Mesendoderm (in vitro differentiated cells): ENCODE results near the gene MUC2.

ENCODE experiments used
- DNase-seq: peaks from one replicate; pipeline ENCODE4 v3.0.0; 2013
- H2AK5ac ChIP-seq: 2 replicates; pipeline ENCODE4 v1.6.1; 2013; ENCODE audit warnings: low read length, inconsistent platforms
- H2BK120ac ChIP-seq: 2 replicates; pipeline ENCODE4 v1.6.1; 2013; ENCODE audit warnings: low read depth, mild to moderate bottlenecking, low read length, moderate library complexity, mixed read lengths
- H2BK15ac ChIP-seq: replicated peaks from 2 replicates; pipeline ENCODE4 v1.6.1; 2013; ENCODE audit warnings: low read depth, mild to moderate bottlenecking, moderate library complexity
- H2BK5ac ChIP-seq: 2 replicates; pipeline ENCODE4 v1.6.1; 2013; ENCODE audit warnings: low read length, inconsistent platforms
- H3K18ac ChIP-seq: 2 replicates; pipeline ENCODE4 v1.6.1; 2013; ENCODE audit warnings: mild to moderate bottlenecking, low read length, mixed read lengths
- H3K23ac ChIP-seq: one replicate; pipeline ENCODE4 v1.6.1; 2013; ENCODE audit warnings: low read length
- H3K27ac ChIP-seq: 2 replicates; pipeline ENCODE4 v1.5.1; 2013; ENCODE audit warnings: low read depth, mild to moderate bottlenecking, inconsistent platforms, low read length, moderate library complexity
- H3K27me3 ChIP-seq: 2 replicates; pipeline ENCODE4 v1.6.1; 2013; ENCODE audit warnings: low read length, control low read depth, mild to moderate bottlenecking, inconsistent platforms; ENCODE audit not compliant: insufficient read depth, poor library complexity
- H3K36me3 ChIP-seq: 2 replicates; pipeline ENCODE4 v1.6.1; 2013; ENCODE audit warnings: low read length, inconsistent platforms; ENCODE audit not compliant: control insufficient read depth, insufficient read depth
- H3K4ac ChIP-seq: one replicate; pipeline ENCODE4 v1.6.1; 2013; ENCODE audit warnings: low read depth, mild to moderate bottlenecking, low read length, moderate library complexity
- H3K4me1 ChIP-seq: 2 replicates; pipeline ENCODE4 v1.6.1; 2013; ENCODE audit warnings: low read depth, low read length, inconsistent platforms; ENCODE audit not compliant: control insufficient read depth
- H3K4me2 ChIP-seq: 2 replicates; pipeline ENCODE4 v1.6.1; 2013; ENCODE audit warnings: low read length
- H3K4me3 ChIP-seq: 2 replicates; pipeline ENCODE4 v1.5.1; 2013; ENCODE audit warnings: mild to moderate bottlenecking, low read length
- H3K56ac ChIP-seq: one replicate; pipeline ENCODE4 v1.6.1; 2013; ENCODE audit warnings: low read length
- H3K79me1 ChIP-seq: 2 replicates; pipeline ENCODE4 v1.6.1; 2013; ENCODE audit warnings: low read length, inconsistent platforms
- H3K79me2 ChIP-seq: 2 replicates; pipeline ENCODE4 v1.6.1; 2013; ENCODE audit warnings: mild to moderate bottlenecking, low read length; ENCODE audit not compliant: control insufficient read depth, insufficient read depth
- H3K9ac ChIP-seq: 2 replicates; pipeline ENCODE4 v1.6.1; 2013; ENCODE audit warnings: low read length, inconsistent platforms
- H4K5ac ChIP-seq: one replicate; pipeline ENCODE4 v1.6.1; 2013; ENCODE audit warnings: low read length
- H4K8ac ChIP-seq: one replicate; pipeline ENCODE4 v1.6.1; 2013; ENCODE audit warnings: low read depth, mild to moderate bottlenecking, control low read depth, low read length, moderate library complexity
- WGBS: extraction: QIAGEN DNeasy Blood & Tissue Kit; methylation state at CpG from one replicate; pipeline ENCODE4 v1.1.7; 2013; ENCODE audit warnings: low lambda C conversion rate, missing lambda C conversion rate; ENCODE audit not compliant: insufficient coverage; ENCODE audit errors: extremely low coverage; 5-methylcytosine and 5-hydroxymethylcytosine counted together

The MUC2 gene

DNA sequence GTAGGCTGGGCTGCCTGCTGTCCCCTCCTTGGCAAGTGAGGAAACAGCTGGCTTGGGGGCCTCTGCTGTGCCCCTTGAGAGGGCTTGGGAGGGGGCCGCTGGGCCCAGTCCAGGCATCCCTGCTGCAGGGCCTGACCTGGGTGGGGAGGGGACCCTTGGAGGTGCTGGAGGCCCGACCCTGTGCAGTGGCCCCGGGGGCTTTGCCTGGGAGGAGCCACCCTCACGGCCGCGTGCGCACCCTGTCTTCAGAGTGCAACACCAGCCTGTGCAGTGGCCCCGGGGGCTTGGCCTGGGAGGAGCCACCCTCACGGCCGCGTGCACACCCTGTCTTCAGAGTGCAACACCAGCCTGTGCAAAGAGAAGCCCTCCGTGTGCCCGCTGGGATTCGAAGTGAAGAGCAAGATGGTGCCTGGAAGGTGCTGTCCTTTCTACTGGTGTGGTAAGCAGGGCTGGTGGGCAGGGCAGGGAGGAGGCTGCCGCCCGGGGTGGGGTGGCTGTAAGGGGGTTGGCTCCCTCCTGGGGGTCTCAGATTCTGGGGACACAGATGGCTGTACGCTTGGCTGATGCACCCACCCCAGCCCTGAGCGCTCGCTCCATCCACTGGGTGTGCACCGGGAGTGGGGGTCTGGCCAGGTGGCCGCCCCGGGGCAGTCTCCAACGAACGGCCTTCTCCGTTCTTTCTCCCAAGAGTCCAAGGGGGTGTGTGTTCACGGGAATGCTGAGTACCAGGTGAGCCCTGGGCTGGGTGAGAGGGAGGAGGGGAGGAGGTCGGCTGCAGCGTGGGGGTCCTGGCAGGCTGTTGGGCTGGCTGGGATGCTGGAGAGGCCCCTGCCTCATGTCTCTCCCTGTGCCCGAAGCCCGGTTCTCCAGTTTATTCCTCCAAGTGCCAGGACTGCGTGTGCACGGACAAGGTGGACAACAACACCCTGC lies 32.9 kb downstream of the MUC2 start:
- Histone ChIP-seq H3K79me1 (no peaks in the 10 kb centered on the region), H3K56ac (no peak overlapping the region), H3K18ac (no peak overlapping the region), H3K27ac (no peak overlapping the region), H2BK120ac (no peak overlapping the region), H2BK5ac (no peak overlapping the region), H3K4ac (no peak overlapping the region), H4K8ac (no peak overlapping the region), H3K79me2 (no peaks in the 10 kb centered on the region), H4K5ac (no peak overlapping the region), H3K9ac (no peak overlapping the region), H2BK15ac (no peak overlapping the region), H2AK5ac (no peak overlapping the region), H3K36me3 (no peaks in the 10 kb centered on the region), H3K23ac (no peak overlapping the region), H3K4me2 (no peak overlapping the region), H3K4me1 (no peaks in the 10 kb centered on the region), H3K27me3 (no peaks in the 10 kb centered on the region), H3K4me3 (no peak overlapping the region)
- no peak for DNase-seq
- WGBS = no CpG with 5 or more reads among the region's 32 CpGs

DNA sequence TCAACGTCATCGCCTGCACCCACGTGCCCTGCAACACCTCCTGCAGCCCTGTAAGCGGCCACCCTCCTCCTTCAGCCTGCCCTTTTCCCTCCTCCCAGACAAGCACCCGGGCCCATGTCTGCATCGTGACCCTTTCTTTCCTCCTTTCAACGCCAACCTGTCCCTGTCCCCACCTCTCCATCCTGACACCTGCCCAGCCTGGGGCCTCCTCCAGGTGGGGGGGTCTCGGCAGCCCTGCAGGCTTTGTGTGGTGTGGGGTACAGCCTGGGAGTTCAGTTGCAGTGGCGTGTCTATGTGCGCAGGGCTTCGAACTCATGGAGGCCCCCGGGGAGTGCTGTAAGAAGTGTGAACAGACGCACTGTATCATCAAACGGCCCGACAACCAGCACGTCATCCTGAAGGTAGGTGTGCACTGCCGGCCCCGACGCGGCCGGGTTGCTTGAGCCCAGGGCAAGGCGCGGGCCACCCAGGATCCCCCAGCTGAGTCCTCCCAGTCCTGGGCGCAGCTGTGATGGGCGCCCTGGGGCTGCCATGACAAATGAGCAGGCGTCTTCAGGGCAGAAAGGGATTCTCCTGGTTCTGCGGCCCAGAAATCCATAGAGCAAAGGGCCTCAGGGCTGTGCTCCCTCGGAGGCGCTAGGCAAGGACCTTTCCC lies 33.7 kb downstream of the MUC2 start:
- no peak overlapping the region for H3K4me3 ChIP-seq
- no peak overlapping the region for H4K8ac ChIP-seq
- H3K9ac ChIP-seq = no peak overlapping the region
- no peak overlapping the region for H3K18ac ChIP-seq
- H3K79me1 ChIP-seq = no peaks in the 10 kb centered on the region
- no peak overlapping the region for H4K5ac ChIP-seq
- no peak overlapping the region for H2BK15ac ChIP-seq
- no peak overlapping the region for H3K4ac ChIP-seq
- H3K56ac ChIP-seq = no peak overlapping the region
- no peak for DNase-seq
- no peak overlapping the region for H2AK5ac ChIP-seq
- no peaks in the 10 kb centered on the region for H3K79me2 ChIP-seq
- no peak overlapping the region for H3K4me2 ChIP-seq
- no peaks in the 10 kb centered on the region for H3K4me1 ChIP-seq
- H3K27me3 ChIP-seq = no peaks in the 10 kb centered on the region
- no CpG with 5 or more reads among the region's 29 CpGs for WGBS
- no peak overlapping the region for H2BK5ac ChIP-seq
- H3K27ac ChIP-seq = no peak overlapping the region
- H3K36me3 ChIP-seq = no peaks in the 10 kb centered on the region
- H2BK120ac ChIP-seq = no peak overlapping the region
- no peak overlapping the region for H3K23ac ChIP-seq

DNA sequence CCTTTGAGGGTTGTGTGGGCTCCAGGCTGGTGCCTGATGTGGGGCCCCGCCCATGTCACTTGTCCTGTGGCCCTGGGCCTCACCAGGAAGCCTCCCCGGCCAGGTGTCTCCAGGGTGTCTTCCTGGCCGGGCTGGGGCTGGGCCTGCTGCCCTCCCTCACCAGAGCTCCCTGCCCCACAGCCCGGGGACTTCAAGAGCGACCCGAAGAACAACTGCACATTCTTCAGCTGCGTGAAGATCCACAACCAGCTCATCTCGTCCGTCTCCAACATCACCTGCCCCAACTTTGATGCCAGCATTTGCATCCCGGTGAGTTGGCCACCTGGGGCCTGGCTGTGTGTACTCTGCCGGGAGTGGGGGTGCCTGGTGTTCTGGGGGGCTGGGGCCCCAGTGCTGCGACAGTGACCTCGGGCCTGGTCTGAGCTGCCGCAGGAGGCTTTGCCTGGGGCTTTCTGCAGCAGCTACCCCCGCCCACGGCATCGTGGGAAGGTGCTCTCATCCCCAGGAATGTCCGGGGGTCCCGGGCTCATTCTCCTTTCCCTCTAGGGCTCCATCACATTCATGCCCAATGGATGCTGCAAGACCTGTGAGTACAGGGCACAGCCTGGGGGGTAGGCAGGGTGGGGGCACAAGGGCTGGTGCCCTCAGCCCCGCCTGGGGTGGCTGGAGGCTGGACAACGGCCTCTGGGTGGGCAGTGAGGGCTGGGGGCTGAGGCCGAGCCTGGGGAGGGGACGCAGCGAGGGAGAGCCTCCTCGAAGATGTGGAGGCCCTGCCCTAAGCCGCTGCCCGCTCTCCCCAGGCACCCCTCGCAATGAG lies 34.6 kb downstream of the MUC2 start:
- WGBS = no CpG with 5 or more reads among the region's 28 CpGs
- H3K27ac ChIP-seq = no peak overlapping the region
- H3K36me3 ChIP-seq = no peaks in the 10 kb centered on the region
- H3K4me3 ChIP-seq = no peak overlapping the region
- H4K5ac ChIP-seq = no peak overlapping the region
- no peak overlapping the region for H3K18ac ChIP-seq
- no peak for DNase-seq
- H3K79me2 ChIP-seq = no peaks in the 10 kb centered on the region
- no peak overlapping the region for H3K23ac ChIP-seq
- no peak overlapping the region for H2BK15ac ChIP-seq
- no peak overlapping the region for H3K4ac ChIP-seq
- no peaks in the 10 kb centered on the region for H3K27me3 ChIP-seq
- no peak overlapping the region for H2BK5ac ChIP-seq
- no peak overlapping the region for H4K8ac ChIP-seq
- H3K79me1 ChIP-seq = no peaks in the 10 kb centered on the region
- H3K4me2 ChIP-seq = no peak overlapping the region
- no peak overlapping the region for H2BK120ac ChIP-seq
- H3K56ac ChIP-seq = no peak overlapping the region
- no peaks in the 10 kb centered on the region for H3K4me1 ChIP-seq
- no peak overlapping the region for H2AK5ac ChIP-seq
- no peak overlapping the region for H3K9ac ChIP-seq

DNA sequence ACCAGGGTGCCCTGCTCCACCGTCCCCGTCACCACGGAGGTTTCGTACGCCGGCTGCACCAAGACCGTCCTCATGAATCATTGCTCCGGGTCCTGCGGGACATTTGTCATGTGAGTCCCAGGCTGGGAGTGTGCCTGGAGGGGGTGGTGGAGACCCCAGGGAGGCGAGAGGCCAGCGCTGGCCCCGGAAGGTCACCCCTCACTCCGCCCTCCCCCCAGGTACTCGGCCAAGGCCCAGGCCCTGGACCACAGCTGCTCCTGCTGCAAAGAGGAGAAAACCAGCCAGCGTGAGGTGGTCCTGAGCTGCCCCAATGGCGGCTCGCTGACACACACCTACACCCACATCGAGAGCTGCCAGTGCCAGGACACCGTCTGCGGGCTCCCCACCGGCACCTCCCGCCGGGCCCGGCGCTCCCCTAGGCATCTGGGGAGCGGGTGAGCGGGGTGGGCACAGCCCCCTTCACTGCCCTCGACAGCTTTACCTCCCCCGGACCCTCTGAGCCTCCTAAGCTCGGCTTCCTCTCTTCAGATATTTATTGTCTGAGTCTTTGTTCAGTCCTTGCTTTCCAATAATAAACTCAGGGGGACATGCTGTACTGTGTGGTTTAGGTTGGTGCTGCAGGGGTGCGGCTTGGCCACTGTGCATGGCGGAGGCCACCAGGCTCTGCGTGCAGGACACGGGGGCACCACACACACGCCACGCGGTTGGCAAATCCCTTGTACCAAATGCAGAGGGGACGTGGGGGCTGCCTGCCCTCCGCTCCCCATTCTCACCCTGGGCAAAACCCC lies 35.4 kb downstream of the MUC2 start:
- no peak overlapping the region for H2BK120ac ChIP-seq
- no peak overlapping the region for H4K5ac ChIP-seq
- H3K4me3 ChIP-seq = no peak overlapping the region
- no peaks in the 10 kb centered on the region for H3K79me2 ChIP-seq
- no peaks in the 10 kb centered on the region for H3K79me1 ChIP-seq
- no peak overlapping the region for H3K27ac ChIP-seq
- no peak overlapping the region for H2AK5ac ChIP-seq
- no CpG with 5 or more reads among the region's 39 CpGs for WGBS
- no peak overlapping the region for H4K8ac ChIP-seq
- no peak overlapping the region for H3K18ac ChIP-seq
- no peaks in the 10 kb centered on the region for H3K36me3 ChIP-seq
- no peak for DNase-seq
- no peak overlapping the region for H3K23ac ChIP-seq
- H3K4me2 ChIP-seq = no peak overlapping the region
- H2BK5ac ChIP-seq = no peak overlapping the region
- no peak overlapping the region for H3K56ac ChIP-seq
- no peak overlapping the region for H3K4ac ChIP-seq
- no peak overlapping the region for H3K9ac ChIP-seq
- H2BK15ac ChIP-seq = no peak overlapping the region
- H3K4me1 ChIP-seq = no peaks in the 10 kb centered on the region
- H3K27me3 ChIP-seq = no peaks in the 10 kb centered on the region

DNA sequence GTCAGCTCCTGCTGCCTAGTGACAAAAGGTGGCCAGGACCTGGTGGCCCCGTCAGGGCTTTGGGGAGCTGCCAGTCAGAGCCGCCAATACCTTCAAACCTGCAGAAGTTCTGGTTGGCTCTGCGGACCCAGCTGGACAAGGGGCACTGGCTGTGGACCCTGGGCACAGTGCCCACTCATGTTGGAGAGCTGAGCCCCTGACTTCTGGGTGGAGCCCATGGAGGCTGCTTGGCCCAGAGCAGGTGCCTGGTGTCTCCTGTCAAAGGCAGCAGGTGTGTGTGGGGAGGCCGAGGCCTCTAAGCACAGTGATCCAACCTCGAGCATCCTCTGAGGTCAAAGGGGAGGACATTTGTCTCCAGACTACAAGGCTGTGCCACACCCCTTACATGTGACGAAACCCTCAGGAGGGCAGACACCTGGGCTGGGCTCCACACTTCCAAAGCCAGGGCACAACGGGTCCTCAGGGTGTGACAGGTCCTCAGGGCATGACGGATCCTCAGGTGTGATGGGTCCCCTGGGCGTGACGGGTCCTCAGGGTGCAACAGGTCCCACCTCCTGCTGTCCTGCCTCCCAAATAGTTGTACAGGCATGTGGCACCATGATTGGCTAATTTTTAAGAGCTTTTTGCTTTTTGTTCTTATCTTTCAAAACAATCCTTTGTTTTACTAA lies 37.0 kb downstream of the MUC2 start:
- Histone ChIP-seq H3K4ac (no peak overlapping the region), H3K79me1 (no peaks in the 10 kb centered on the region)

More for the DNA sequence above, 37.0 kb downstream of the MUC2 start:
- H3K79me2 ChIP-seq = no peaks in the 10 kb centered on the region
- H3K4me3 ChIP-seq = no peak overlapping the region
- no peaks in the 10 kb centered on the region for H3K36me3 ChIP-seq
- H3K4me2 ChIP-seq = no peak overlapping the region
- no peak overlapping the region for H3K23ac ChIP-seq
- no peak overlapping the region for H2BK120ac ChIP-seq
- DNase-seq = no peak
- no peaks in the 10 kb centered on the region for H3K27me3 ChIP-seq
- H4K8ac ChIP-seq = no peak overlapping the region
- H3K4me1 ChIP-seq = no peaks in the 10 kb centered on the region
- H2BK5ac ChIP-seq = no peak overlapping the region
- no peak overlapping the region for H2AK5ac ChIP-seq
- H3K18ac ChIP-seq = no peak overlapping the region
- H4K5ac ChIP-seq = no peak overlapping the region
- no peak overlapping the region for H2BK15ac ChIP-seq
- WGBS = no CpG with 5 or more reads among the region's 10 CpGs
- H3K27ac ChIP-seq = no peak overlapping the region
- H3K56ac ChIP-seq = no peak overlapping the region
- H3K9ac ChIP-seq = no peak overlapping the region
